K562 (cell line): Measurements from ENCODE around the gene ARHGAP15. TPM values are rescaled to one million over a fixed set of nuclear protein-coding genes. Genes with fewer than 3 reads are reported as not detected.

ENCODE experiments used
- ATAC-seq: fragments of 200-7000 bp; cut with Tn5 transposase; 3 replicates; pipeline ENCODE4 v1.9.1; 2020; ENCODE audit warnings: moderate library complexity
- BruUV-seq: library from RNA; stranded (reverse); fragments of 400-500 nt; replicated peaks from 2 replicates; lab custom pipeline; 2021; lab: Mats Ljungman, UMichigan
- CTCF ChIA-PET: fragments of 300-600 bp; formaldehyde crosslinking; extraction: SDS; loops from one replicate; lab custom pipeline; 2021; ENCODE audit warnings: low intra/inter-chr PET ratio; lab: Yijun Ruan, JAX
- POLR2A ChIA-PET: fragments of 300-600, 350-650 bp; sonication (Branson Sonifier 250); formaldehyde crosslinking; extraction: SDS; loops from one replicate; lab custom pipeline; 2021; ENCODE audit warnings: antibody characterized with exemption, inconsistent platforms; lab: Yijun Ruan, JAX
- DNase-seq, 4 experiments: peaks; one replicate each; pipeline versions ENCODE4 v3.0.0 to v3.0.0-alpha.2; 2011 to 2018; ENCODE audit warnings: low spot score in 3 of 4, mixed read lengths in 3 of 4; ENCODE audit errors: extremely low read depth in 1 of 4
- FAIRE-seq: peaks from 2 replicates; lab custom pipeline; 2011; peaks lifted over from hg19 to GRCh38; lab: Jason Lieb, UNC
- H2AFZ ChIP-seq: 2 replicates; pipeline ENCODE4 v1.6.0; 2011; ENCODE audit warnings: low read depth, low read length, control low read depth, inconsistent platforms
- H3K27ac ChIP-seq: fragments of 200-600 bp; 3 replicates; pipeline ENCODE4 v1.8.0; 2011; ENCODE audit warnings: low read depth, mild to moderate bottlenecking, control low read depth, inconsistent platforms, low read length, moderate library complexity, mixed read lengths; ENCODE audit errors: extremely low read depth
- H3K27me3 ChIP-seq, 2 experiments: fragments of 300-600 bp in 1 of 2; 2 replicates in 1 of 2; 3 replicates in 1 of 2; pipeline versions ENCODE4 v1.6.0 to v1.8.0; 2011; ENCODE audit warnings: inconsistent platforms in 2 of 2, low read length in 2 of 2, mild to moderate bottlenecking in 1 of 2, mixed read lengths in 1 of 2, moderate library complexity in 1 of 2; ENCODE audit not compliant: control insufficient read depth in 2 of 2, insufficient read depth in 2 of 2
- H3K36me3 ChIP-seq: fragments of 300-600 bp; 3 replicates; pipeline ENCODE4 v1.8.0; 2011; ENCODE audit warnings: mild to moderate bottlenecking, low read length, inconsistent platforms; ENCODE audit not compliant: control insufficient read depth, insufficient read depth
- H3K4me1 ChIP-seq, 2 experiments: fragments of 200-600 bp in 1 of 2; replicated peaks in 1 of 2; 2 replicates in 1 of 2; 3 replicates in 1 of 2; pipeline versions ENCODE4 v1.5.1 to v1.8.0; 2011; ENCODE audit warnings: inconsistent platforms in 2 of 2, low read length in 2 of 2, mild to moderate bottlenecking in 1 of 2, mixed read lengths in 1 of 2, moderate library complexity in 1 of 2; ENCODE audit not compliant: control insufficient read depth in 2 of 2, insufficient read depth in 2 of 2
- H3K4me2 ChIP-seq: 2 replicates; pipeline ENCODE4 v1.6.1; 2011; ENCODE audit warnings: low read length, control low read depth, inconsistent platforms, mixed read lengths; ENCODE audit not compliant: insufficient read depth
- H3K4me3 ChIP-seq: fragments of 200-600 bp; sonication (generic), shearing (Covaris generic); 2 replicates; pipeline ENCODE4 v1.5.1; 2016; ENCODE audit warnings: control low read depth, inconsistent platforms
- H3K79me2 ChIP-seq: fragments of 200-600 bp; 3 replicates; pipeline ENCODE4 v1.8.0; 2011; ENCODE audit warnings: low read length, inconsistent platforms; ENCODE audit not compliant: control insufficient read depth, insufficient read depth
- H3K9ac ChIP-seq, 2 experiments: 2 replicates each; pipeline versions ENCODE4 v1.6.0 to v1.6.1; 2011; ENCODE audit warnings: low read depth in 2 of 2, low read length in 2 of 2, control low read depth in 1 of 2, inconsistent platforms in 1 of 2, mild to moderate bottlenecking in 1 of 2, mixed read lengths in 1 of 2; ENCODE audit not compliant: insufficient read depth in 1 of 2
- H3K9me1 ChIP-seq: one replicate; pipeline ENCODE4 v1.6.0; 2011; ENCODE audit warnings: inconsistent platforms, mild to moderate bottlenecking, low read length, moderate library complexity; ENCODE audit not compliant: control insufficient read depth, insufficient read depth
- H3K9me3 ChIP-seq: replicated peaks from 2 replicates; pipeline ENCODE4 v1.5.1; 2011; ENCODE audit warnings: low read depth, low read length, inconsistent platforms; ENCODE audit not compliant: control insufficient read depth, insufficient read depth
- H4K20me1 ChIP-seq: replicated peaks from 2 replicates; pipeline ENCODE4 v1.6.1; 2011; ENCODE audit warnings: low read length, inconsistent platforms, mixed read lengths; ENCODE audit not compliant: control insufficient read depth, insufficient read depth
- ATF7 ChIP-seq: fragments of 450-650 bp; IDR thresholded peaks from 2 replicates; pipeline ENCODE4 v1.7.1; 2014; ENCODE audit warnings: mild to moderate bottlenecking, moderate library complexity
- CCAR2 ChIP-seq: fragments of 200-400 bp; formaldehyde crosslinking; IDR thresholded peaks from 2 replicates; pipeline ENCODE4 v1.6.1; 2017; ENCODE audit warnings: mild to moderate bottlenecking, low read depth, low read length
- DIDO1 ChIP-seq: fragments of 450-650 bp; IDR thresholded peaks from 2 replicates; pipeline ENCODE4 v1.6.1; 2016; ENCODE audit warnings: low read depth, missing biosample characterization, missing genetic modification characterization
- HMG20B ChIP-seq: fragments of 250-450 bp; sonication (Bioruptor Pico); IDR thresholded peaks from 2 replicates; pipeline ENCODE4 v1.5.0; 2021; ENCODE audit warnings: mild to moderate bottlenecking
- MEIS2 ChIP-seq: fragments of 450-650 bp; IDR thresholded peaks from 2 replicates; pipeline ENCODE4 v1.6.1; 2014; ENCODE audit warnings: mild to moderate bottlenecking; ENCODE audit not compliant: partially characterized antibody
- MNT ChIP-seq, 2 experiments: fragments of 450-650 bp; conservative IDR thresholded peaks; 2 replicates each; pipeline ENCODE4 v1.6.1; 2017; ENCODE audit warnings: mild to moderate bottlenecking in 2 of 2, moderate library complexity in 2 of 2
- RAD21 ChIP-seq, 2 experiments: fragments of 250-450 bp in 1 of 2; fragments of 450-650 bp in 1 of 2; sonication (Bioruptor Pico) in 1 of 2; formaldehyde crosslinking in 1 of 2; IDR thresholded peaks in 1 of 2; conservative IDR thresholded peaks in 1 of 2; 2 replicates each; pipeline versions ENCODE4 v1.4.0 to v1.8.0; 2020 to 2022; ENCODE audit warnings: mild to moderate bottlenecking in 2 of 2, moderate library complexity in 1 of 2
- SNIP1 ChIP-seq: fragments of 450-650 bp; IDR thresholded peaks from 2 replicates; pipeline ENCODE4 v1.7.1; 2017; ENCODE audit warnings: low read depth, mild to moderate bottlenecking
- ZBTB8A ChIP-seq: fragments of 450-650 bp; IDR thresholded peaks from 2 replicates; pipeline ENCODE4 v1.6.1; 2018; ENCODE audit warnings: mild to moderate bottlenecking, moderate library complexity; ENCODE audit not compliant: partially characterized antibody
- ZNF511 ChIP-seq: sonication (generic); formaldehyde crosslinking; IDR thresholded peaks from 2 replicates; pipeline ENCODE4 v1.8.0; 2022; ENCODE audit warnings: mild to moderate bottlenecking, missing genetic modification reagents
- ZNF717 ChIP-seq: fragments of 250-450 bp; sonication (Bioruptor Pico); IDR thresholded peaks from 2 replicates; pipeline ENCODE4 v1.5.0; 2021
- ZNF76 ChIP-seq: fragments of 250-450 bp; sonication (Bioruptor Pico); IDR thresholded peaks from 2 replicates; pipeline ENCODE4 v1.4.0; 2020; ENCODE audit warnings: mild to moderate bottlenecking, moderate library complexity, borderline replicate concordance
- ZSCAN29 ChIP-seq: fragments of 450-650 bp; IDR thresholded peaks from 2 replicates; pipeline ENCODE4 v1.6.1; 2017
- in situ Hi-C: fragments of 300-500 bp; cut with MboI; formaldehyde crosslinking; loops from 4 replicates; pipeline ENCODE4 v1.15.0; 2018; ENCODE audit warnings: inconsistent platforms, mixed read lengths
- intact Hi-C: fragments of 100-400 bp; cut with micrococcal nuclease; formaldehyde crosslinking; loops from 2 replicates; pipeline ENCODE4 v1.14.2; 2022
- polyA plus RNA-seq, 8 experiments: library from polyadenylated mRNA; depleted of rRNA in 4 of 8; stranded (reverse) in 5 of 8; unstranded in 3 of 8; fragments of >200 nt; fragmentation: Nextera tagmentation in 2 of 8; fragmentation: Illumina TruSeq in 1 of 8; extraction: Ambion mirVana in 2 of 8; extraction: Trizol in 1 of 8; gene quantifications; 2 replicates each; pipeline versions ENCODE4 v1.2.1 to v1.2.3, GENCODE V29; 2011 to 2014; ENCODE audit warnings: inconsistent platforms in 1 of 8, missing spikeins in 1 of 8
- total RNA-seq, 7 experiments: library from RNA; depleted of rRNA in 6 of 7; stranded (reverse); fragments of >200 nt in 6 of 7; fragmentation: Illumina TruSeq in 2 of 7; extraction: Trizol in 2 of 7; gene quantifications; 2 replicates each; pipeline versions ENCODE4 v1.2.1 to v1.2.3, GENCODE V29; 2011 to 2021; ENCODE audit warnings: low replicate concordance in 1 of 7

Gene ARHGAP15
- total and polyA plus RNA-seq, 9 of the 15 experiments (the other 6 are each of a cell fraction or from before 2014, with no cell fraction given) = 1.5 to 17.9 (median 7.9) TPM

- CTCF ChIA-PET = no interaction called here
- H3K4me1 ChIP-seq = no peaks in the 10 kb centered on the region; a peak in 1 of 5 replicates
- ATAC-seq (no peak), FAIRE-seq (no peak), DNase-seq (no peak)
- POLR2A ChIA-PET = no interaction called here
- no peaks in the 10 kb centered on the region for H3K36me3 ChIP-seq
- no peaks in the 10 kb centered on the region for H4K20me1 ChIP-seq
- H3K27me3 ChIP-seq = no peaks in the 10 kb centered on the region
- H2AFZ ChIP-seq = no peak overlapping the region
- no peak overlapping the region for H3K4me3 ChIP-seq
- in situ Hi-C loops (loop anchor here (5.0 kb wide), 1 partner anchor 144 kb away; no protein-coding TSS in a partner anchor), intact Hi-C loops (no loop called here)
- H3K9me1 ChIP-seq = no peaks in the 10 kb centered on the region
- TF ChIP-seq HMG20B (CRISPR knock-in tag) (no peak), ATF7 (no peak), ZNF717 (CRISPR knock-in tag) (no peak), ZNF511 (CRISPR knock-in tag) (no peak), MNT (conservative IDR thresholded peaks at IDR 0.05) (no peak), RAD21 (CRISPR knock-in tag; conservative IDR thresholded peaks at IDR 0.05 in 1 of 2, IDR thresholded peaks at IDR 0.05 in 1 of 2) (no peak), MEIS2 (no peak), ZSCAN29 (no peak), ZBTB8A (no peak), ZNF76 (no peak), CCAR2 (no peak), DIDO1 (tag) (no peak), SNIP1 (no peak)
- H3K9me3 ChIP-seq = no peaks in the 10 kb centered on the region
- no peak overlapping the region for H3K4me2 ChIP-seq
- no TSS peak for BruUV-seq
- no peaks in the 10 kb centered on the region for H3K79me2 ChIP-seq
- no peak overlapping the region for H3K9ac ChIP-seq
- H3K27ac ChIP-seq = no peak overlapping the region
Observed at GRCh38 chr2:143255899-143256298, 126.7 kb downstream of the ARHGAP15 start.
